Heart left ventricle (tissue), 13 donors: Measurements from ENCODE around the gene VSTM2L.

Source experiments
- CTCF ChIP-seq, 12 donors: fragments of 200-600 bp; sonication (generic) in 4 of 12; IDR thresholded peaks; one replicate each; pipeline versions ENCODE4 v1.5.0 to v1.8.0; 2018 to 2022; ENCODE audit warnings: antibody characterized with exemption in 12 of 12, mild to moderate bottlenecking in 5 of 12
- POLR2A ChIP-seq, 2 donors: fragments of 450-650 bp; IDR thresholded peaks; one replicate each; pipeline ENCODE4 v1.6.1; 2017; ENCODE audit warnings: antibody characterized with exemption in 2 of 2, mild to moderate bottlenecking in 2 of 2, moderate library complexity in 2 of 2
- donor health status: ischemic (EF 13 %, LVEDD 7.1; RV severe dilation, severe dysfunction).
- donor health status: DM: no; HTN: yes; CAD: no.
- donor health status: DM: no; HTN: no; CAD: no.
- donor health status: ischemic (EF 25% LVEDD 6.9; RV normal size, moderate dysfunction).
- donor health status: ischemic (EF 25% LVEDD 5.7; RV mildly dilated, moderate dysfunction).
- donor health status: ischemic (EF 35%, LVEDD 5.7; RV mildly dilated, moderate dysfunction).
- donor health status: nonischemic (EF 11% LVEDD 7.7; RV severe dilation, severe dysfunction).
- donor health status: DM: yes; HTN: yes; CAD: no.
- donor health status: PGD.
- donor health status: ischemic (EF 29% LVEDD 5.4; RV normal size, mild dysfunction).
- donor health status: nonischemic (EF 23%, LVEDD 6.1; RV moderate dilation, normal function).

- TF ChIP-seq CTCF (IDR thresholded peaks at IDR 0.05) (no peak), POLR2A (IDR thresholded peaks at IDR 0.05) (no peak)
These were observed 26.2 kb downstream of the VSTM2L start for GRCh38 chr20:37928996-37929682.
